ENCODE measurements around the gene PRUNE2. TPM values are rescaled to one million over a fixed set of nuclear protein-coding genes. Genes with fewer than 3 reads are reported as not detected.

Gene PRUNE2
- total RNA-seq, 1 donor from 2014 or later: 3.1 TPM

GRCh38 chr9:76772686-76773445 is 133.0 kb downstream of the PRUNE2 start:
- H3K27me3 ChIP-seq (ENCODE audit: low read depth): peaks cover 4% of the 10 kb centered on the region
- DNase-seq: no peak
- no peaks in the 10 kb centered on the region for H3K4me1 ChIP-seq
- no peaks in the 10 kb centered on the region for H3K36me3 ChIP-seq
- H3K27ac ChIP-seq (replicated peaks): no peak overlapping the region
- intact Hi-C loops (cut with micrococcal nuclease): no loop called here
- H3K4me3 ChIP-seq: no peak overlapping the region
- H3K9me3 ChIP-seq (replicated peaks): no peaks in the 10 kb centered on the region
- TF ChIP-seq CTCF (IDR thresholded peaks at IDR 0.05; ENCODE audit: borderline replicate concordance): no peak

GRCh38 chr9:76766126-76766525 is 139.8 kb downstream of the PRUNE2 start:
- no peaks in the 10 kb centered on the region for H3K36me3 ChIP-seq
- no peaks in the 10 kb centered on the region for H3K4me1 ChIP-seq
- intact Hi-C loops (cut with micrococcal nuclease): no loop called here
- H3K27ac ChIP-seq (replicated peaks): no peak overlapping the region
- no peak for DNase-seq
- H3K4me3 ChIP-seq: no peak overlapping the region
- no peak for TF ChIP-seq CTCF (IDR thresholded peaks at IDR 0.05; ENCODE audit: borderline replicate concordance)
- no peaks in the 10 kb centered on the region for H3K9me3 ChIP-seq (replicated peaks)
- H3K27me3 ChIP-seq (ENCODE audit: low read depth): peaks cover 5% of the 10 kb centered on the region

- H3K9me3 ChIP-seq (replicated peaks): no peaks in the 10 kb centered on the region
- no peak for TF ChIP-seq CTCF (IDR thresholded peaks at IDR 0.05; ENCODE audit: borderline replicate concordance)
- H3K27me3 ChIP-seq (ENCODE audit: low read depth): peaks cover 20% of the 10 kb centered on the region
- H3K27ac ChIP-seq (replicated peaks): no peak within 1 kb of the TSS
- DNase-seq: no peak
- no peaks in the 10 kb centered on the region for H3K36me3 ChIP-seq
- no peak within 1 kb of the TSS for H3K4me3 ChIP-seq
- H3K4me1 ChIP-seq: no peaks in the 10 kb centered on the region
- intact Hi-C loops (cut with micrococcal nuclease): no loop called here
These were observed 141.8 kb downstream of the PRUNE2 start, which contains the start of gene PCA3 for GRCh38 chr9:76764138-76764537. PCA3 (plus strand) TSS chr9:76764438.

- H3K27me3 ChIP-seq (ENCODE audit: low read depth): peaks cover 18% of the 10 kb centered on the region
- H3K9me3 ChIP-seq (replicated peaks): no peaks in the 10 kb centered on the region
- H3K36me3 ChIP-seq: no peaks in the 10 kb centered on the region
- H3K27ac ChIP-seq (replicated peaks): no peak overlapping the region
- intact Hi-C loops (cut with micrococcal nuclease): no loop called here
- peak; percentile 13 for TF ChIP-seq CTCF (IDR thresholded peaks at IDR 0.05; ENCODE audit: borderline replicate concordance)
- DNase-seq: no peak
- H3K4me3 ChIP-seq: no peak overlapping the region
- H3K4me1 ChIP-seq: no peaks in the 10 kb centered on the region
These were observed 144.5 kb downstream of the PRUNE2 start for GRCh38 chr9:76761448-76761847.

- Histone ChIP-seq H3K4me3 (no peak overlapping the region), H3K27ac (replicated peaks) (no peak overlapping the region), H3K4me1 (no peaks in the 10 kb centered on the region), H3K9me3 (replicated peaks) (no peaks in the 10 kb centered on the region), H3K27me3 (ENCODE audit: low read depth) (peaks cover 18% of the 10 kb centered on the region), H3K36me3 (no peaks in the 10 kb centered on the region)
- TF ChIP-seq CTCF (IDR thresholded peaks at IDR 0.05; ENCODE audit: borderline replicate concordance): no peak
- intact Hi-C loops (cut with micrococcal nuclease): no loop called here
- no peak for DNase-seq
These were observed 146.2 kb downstream of the PRUNE2 start for GRCh38 chr9:76759732-76760131.
